HG02588 (cell line): Measurements from ENCODE around the gene ACP3.
"Not testable (repeated sequence)": the region's sequence is repeated elsewhere in the genome, so short reads cannot be mapped to it uniquely, and the experiment has no call there.

ENCODE experiments used
- ATAC-seq: cut with Tn5 transposase; IDR thresholded peaks from one replicate; pipeline ENCODE4 v1.9.1; 2021; ENCODE audit warnings: mild to moderate bottlenecking, moderate library complexity; ENCODE audit not compliant: unreplicated experiment

ACP3 gene

GRCh38 chr3:132317229-132317948, at the start of gene ACP3:
TSS of gene ACP3 (plus strand) at chr3:132317407. CDS start at chr3:132317457, 50 bp downstream.
- ATAC-seq: no peak

GRCh38 chr3:132268956-132269355, 48.3 kb upstream of the ACP3 start:
- no peak for ATAC-seq

- no peak for ATAC-seq
Measured at GRCh38 chr3:132273036-132273435, 44.2 kb upstream of the ACP3 start.

GRCh38 chr3:132276228-132276906, 40.8 kb upstream of the ACP3 start:
- ATAC-seq: no peak

GRCh38 chr3:132279030-132279429, 38.2 kb upstream of the ACP3 start:
- ATAC-seq: no peak

GRCh38 chr3:132283440-132283839, 33.8 kb upstream of the ACP3 start:
- no peak for ATAC-seq

- ATAC-seq: no peak
Measured at GRCh38 chr3:132283916-132284405, 33.2 kb upstream of the ACP3 start.

GRCh38 chr3:132284781-132285619, 32.2 kb upstream of the ACP3 start:
- ATAC-seq: no peak

GRCh38 chr3:132285620-132285945, 31.6 kb upstream of the ACP3 start:
- no peak for ATAC-seq

- no peak for ATAC-seq
Measured at GRCh38 chr3:132286035-132286434, 31.2 kb upstream of the ACP3 start.

- no peak for ATAC-seq
Measured at GRCh38 chr3:132288357-132288756, 28.9 kb upstream of the ACP3 start.

GRCh38 chr3:132289316-132289715, 27.9 kb upstream of the ACP3 start:
- ATAC-seq: no peak

GRCh38 chr3:132290833-132291232, 26.4 kb upstream of the ACP3 start:
- no peak for ATAC-seq

GRCh38 chr3:132292042-132292441, 25.2 kb upstream of the ACP3 start:
- no peak for ATAC-seq

- no peak for ATAC-seq
Measured at GRCh38 chr3:132293251-132293650, 24.0 kb upstream of the ACP3 start.

- ATAC-seq: no peak
Measured at GRCh38 chr3:132294906-132295305, 22.3 kb upstream of the ACP3 start.

- not testable (repeated sequence) for ATAC-seq
Measured at GRCh38 chr3:132303336-132304201, 13.6 kb upstream of the ACP3 start.

- ATAC-seq: not testable (repeated sequence)
Measured at GRCh38 chr3:132304351-132304750, 12.9 kb upstream of the ACP3 start.

- not testable (repeated sequence) for ATAC-seq
Measured at GRCh38 chr3:132310057-132310456, 7.2 kb upstream of the ACP3 start.

- ATAC-seq: no peak
Measured at GRCh38 chr3:132311316-132311715, 5.9 kb upstream of the ACP3 start.

GRCh38 chr3:132311841-132312240, 5.4 kb upstream of the ACP3 start:
- ATAC-seq: no peak
